KMS-11 (cell line): ENCODE data around the gene TMEM19.

Source experiments
- H2AFZ ChIP-seq: fragments of 200-600 bp; sonication (generic); 2 replicates; pipeline ENCODE4 v1.6.1; 2016; ENCODE audit warnings: antibody characterized with exemption, mixed run types, low read depth
- H3K27ac ChIP-seq: fragments of 200-600 bp; sonication (generic); 2 replicates; pipeline ENCODE4 v1.6.1; 2016; ENCODE audit warnings: mild to moderate bottlenecking, mixed run types
- H3K27me3 ChIP-seq: fragments of 200-600 bp; sonication (generic); 2 replicates; pipeline ENCODE4 v1.6.1; 2017; ENCODE audit warnings: mild to moderate bottlenecking, low read depth, mixed run types, moderate library complexity; ENCODE audit not compliant: insufficient read depth
- H3K36me3 ChIP-seq: fragments of 200-600 bp; sonication (generic); 2 replicates; pipeline ENCODE4 v1.6.1; 2017; ENCODE audit warnings: mild to moderate bottlenecking, mixed run types; ENCODE audit not compliant: insufficient read depth
- H3K4me1 ChIP-seq: fragments of 200-600 bp; sonication (generic); 2 replicates; pipeline ENCODE4 v1.6.1; 2016; ENCODE audit warnings: mild to moderate bottlenecking, low read depth, mixed run types; ENCODE audit not compliant: poor library complexity, severe bottlenecking
- H3K4me2 ChIP-seq: fragments of 200-600 bp; sonication (generic); 2 replicates; pipeline ENCODE4 v1.7.0; 2016; ENCODE audit warnings: mild to moderate bottlenecking, mixed run types
- H3K4me3 ChIP-seq: fragments of 200-600 bp; sonication (generic); IDR thresholded peaks from 2 replicates; pipeline ENCODE4 v1.6.1; 2017; ENCODE audit warnings: low read depth, low read length, mixed read lengths; ENCODE audit not compliant: insufficient read depth
- H3K79me2 ChIP-seq: fragments of 200-600 bp; sonication (generic); 2 replicates; pipeline ENCODE4 v1.6.1; 2016; ENCODE audit warnings: low read depth, mixed run types; ENCODE audit not compliant: insufficient read depth
- H3K9ac ChIP-seq: fragments of 200-600 bp; sonication (generic); 2 replicates; pipeline ENCODE4 v1.6.1; 2016; ENCODE audit warnings: mild to moderate bottlenecking, mixed run types
- H4K20me1 ChIP-seq: fragments of 200-600 bp; sonication (generic); 2 replicates; pipeline ENCODE4 v1.6.1; 2016; ENCODE audit warnings: mild to moderate bottlenecking, mixed run types; ENCODE audit not compliant: insufficient read depth
- CTCF ChIP-seq: fragments of 200-600 bp; sonication (generic); conservative IDR thresholded peaks from 2 replicates; pipeline ENCODE4 v1.6.1; 2017; ENCODE audit warnings: low read depth, mild to moderate bottlenecking, antibody characterized with exemption, low read length, moderate library complexity, mixed read lengths

Gene TMEM19

DNA sequence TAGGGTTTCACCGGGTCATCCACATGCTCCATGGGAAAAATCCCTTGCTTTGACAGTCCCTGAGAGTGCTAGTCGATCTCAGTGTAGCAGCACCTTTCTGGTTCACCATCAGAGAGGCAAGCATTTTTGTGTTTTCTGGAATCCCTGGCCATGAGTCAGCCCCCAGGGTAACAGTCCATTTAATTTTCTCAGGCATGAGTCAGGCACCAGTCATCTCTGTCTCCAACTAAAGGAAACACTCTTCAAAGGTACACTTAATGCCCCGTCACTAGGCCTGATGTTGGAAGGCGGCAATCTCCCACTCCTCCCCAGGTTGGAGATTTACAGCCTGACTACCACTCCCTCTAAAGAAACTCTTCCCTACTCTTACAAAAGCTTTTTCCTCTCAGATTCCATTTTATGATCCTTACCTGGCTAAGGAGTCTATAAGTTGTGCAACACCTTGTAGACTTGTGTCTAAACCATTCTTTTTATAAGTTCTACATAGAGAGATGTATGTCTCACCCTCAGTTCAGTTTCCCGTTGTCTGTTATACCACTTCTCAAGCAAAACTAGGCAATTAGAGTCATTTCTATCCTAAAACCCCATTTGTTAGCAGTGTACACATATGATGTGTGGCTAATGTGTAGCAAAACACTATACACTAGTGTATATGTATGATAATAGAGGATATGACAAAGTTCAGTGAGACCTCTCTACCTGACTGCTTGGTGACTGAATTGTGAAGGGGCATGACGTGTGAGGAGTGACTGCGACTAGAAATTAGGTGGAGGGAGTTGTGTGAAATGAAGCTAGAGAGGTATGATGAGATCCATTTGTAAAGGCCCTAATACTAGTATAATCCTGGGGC is 24.6 kb downstream of the TMEM19 start:
- no peak overlapping the region for H3K4me3 ChIP-seq
- no peak overlapping the region for H3K27ac ChIP-seq
- H3K27me3 ChIP-seq: no peaks in the 10 kb centered on the region
- no peak for TF ChIP-seq CTCF
- no peak overlapping the region for H2AFZ ChIP-seq
- H4K20me1 ChIP-seq: no peaks in the 10 kb centered on the region
- no peaks in the 10 kb centered on the region for H3K36me3 ChIP-seq
- no peaks in the 10 kb centered on the region for H3K79me2 ChIP-seq
- H3K4me1 ChIP-seq: no peaks in the 10 kb centered on the region
- H3K9ac ChIP-seq: no peak overlapping the region
- H3K4me2 ChIP-seq: no peak overlapping the region

DNA sequence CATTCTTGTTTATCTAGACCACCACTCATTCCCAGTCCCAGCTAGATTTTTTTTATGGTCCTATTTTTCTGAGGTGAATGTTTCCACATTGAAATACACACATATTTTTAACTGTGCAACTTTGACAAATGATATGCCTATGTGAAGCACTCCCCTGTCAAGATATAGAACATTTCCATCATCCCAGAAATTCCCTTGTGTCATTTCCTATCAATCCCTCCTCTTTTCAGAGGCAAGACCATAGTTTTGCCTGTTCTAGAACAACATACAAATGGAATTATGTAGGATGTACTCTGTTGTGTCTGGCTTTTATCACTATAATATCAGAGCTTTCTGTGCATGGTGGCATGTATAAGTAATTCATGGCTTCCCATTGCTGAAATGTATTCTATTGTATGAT is 32.7 kb downstream of the TMEM19 start:
- Histone ChIP-seq H3K4me1 (no peaks in the 10 kb centered on the region), H3K4me2 (no peak overlapping the region), H3K79me2 (no peaks in the 10 kb centered on the region), H4K20me1 (no peaks in the 10 kb centered on the region), H3K27ac (no peak overlapping the region), H3K36me3 (no peaks in the 10 kb centered on the region), H3K9ac (no peak overlapping the region), H3K4me3 (no peak overlapping the region), H3K27me3 (no peaks in the 10 kb centered on the region), H2AFZ (no peak overlapping the region)
- no peak for TF ChIP-seq CTCF

GRCh38 chr12:71719647-71720370 is 33.9 kb downstream of the TMEM19 start:
- Histone ChIP-seq H3K4me3 (no peak overlapping the region), H3K4me1 (no peaks in the 10 kb centered on the region), H4K20me1 (no peaks in the 10 kb centered on the region), H3K27ac (no peak overlapping the region), H3K79me2 (no peaks in the 10 kb centered on the region), H3K27me3 (no peaks in the 10 kb centered on the region), H3K4me2 (no peak overlapping the region), H3K9ac (no peak overlapping the region), H2AFZ (no peak overlapping the region), H3K36me3 (no peaks in the 10 kb centered on the region)
- no peak for TF ChIP-seq CTCF

DNA sequence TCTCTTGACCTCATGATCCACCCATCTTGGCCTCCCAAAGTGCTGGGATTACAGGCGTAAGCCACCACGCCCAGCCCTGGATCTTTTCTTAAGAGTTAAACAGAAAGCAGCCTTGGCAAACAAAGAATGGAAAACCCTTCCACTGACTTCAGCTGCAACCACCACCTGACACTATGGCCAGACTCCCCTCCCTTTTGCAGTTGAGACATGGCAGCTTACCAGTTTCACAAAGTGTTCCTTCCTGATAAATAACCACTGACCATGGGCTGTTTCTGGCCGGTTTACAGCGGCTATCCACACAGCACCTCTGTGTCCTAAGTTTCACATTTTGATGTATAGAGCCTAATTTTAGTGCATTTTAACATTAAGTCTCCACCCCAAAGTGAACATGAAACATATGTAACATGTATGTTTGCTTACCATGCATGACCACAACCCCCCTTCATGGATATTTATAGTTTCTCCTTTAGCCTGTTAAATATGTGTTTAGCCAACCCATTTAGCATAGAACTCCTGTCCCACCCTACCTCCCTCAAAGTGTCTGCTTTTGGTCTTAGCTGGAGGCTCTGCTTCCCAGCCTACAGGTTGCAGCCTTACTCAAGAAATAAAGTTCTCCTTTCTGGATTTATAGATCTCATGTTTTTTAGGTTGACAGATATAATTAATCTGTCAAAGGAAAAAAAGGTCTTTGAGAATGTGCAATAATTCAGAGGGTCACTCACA is 36.1 kb downstream of the TMEM19 start:
- Histone ChIP-seq H4K20me1 (no peaks in the 10 kb centered on the region), H3K9ac (no peak overlapping the region), H3K4me3 (no peak overlapping the region), H3K27me3 (no peaks in the 10 kb centered on the region), H3K36me3 (no peaks in the 10 kb centered on the region), H3K79me2 (no peaks in the 10 kb centered on the region), H3K4me2 (no peak overlapping the region), H3K27ac (no peak overlapping the region), H3K4me1 (no peaks in the 10 kb centered on the region), H2AFZ (no peak overlapping the region)
- no peak for TF ChIP-seq CTCF
